Upper lobe of right lung (tissue), 1 donor: ENCODE data around the gene CHST8. TPM values are rescaled to one million over a fixed set of nuclear protein-coding genes. Genes with fewer than 3 reads are reported as not detected.

ENCODE experiments used
- ATAC-seq: fragments of 200-7000 bp; cut with Tn5 transposase; one replicate; pipeline ENCODE4 v1.9.1; 2020; ENCODE audit warnings: mild to moderate bottlenecking, moderate library complexity
- DNase-seq: peaks from one replicate; pipeline ENCODE4 v3.0.0-alpha.2; 2020
- H3K27ac ChIP-seq: fragments of 200-600 bp; one replicate; pipeline ENCODE4 v1.8.0; 2022
- H3K27me3 ChIP-seq: fragments of 200-600 bp; one replicate; pipeline ENCODE4 v1.8.0; 2022; ENCODE audit warnings: mild to moderate bottlenecking
- H3K36me3 ChIP-seq: fragments of 200-600 bp; one replicate; pipeline ENCODE4 v1.8.0; 2022
- H3K4me1 ChIP-seq: fragments of 200-600 bp; one replicate; pipeline ENCODE4 v1.8.0; 2022
- H3K4me3 ChIP-seq: fragments of 200-600 bp; one replicate; pipeline ENCODE4 v1.8.0; 2022; ENCODE audit warnings: mild to moderate bottlenecking
- H3K9me3 ChIP-seq: fragments of 200-600 bp; one replicate; pipeline ENCODE4 v1.8.0; 2022
- CTCF ChIP-seq: fragments of 200-600 bp; IDR thresholded peaks from one replicate; pipeline ENCODE4 v1.8.0; 2022; ENCODE audit warnings: antibody characterized with exemption
- intact Hi-C: fragments of 100-400 bp; cut with DNase I; formaldehyde crosslinking; loops from one replicate; pipeline ENCODE4 v1.11.0; 2022
- total RNA-seq: library from RNA; stranded (reverse); fragmentation: NEBNext Ultra II Directional; extraction: Animal tissue kit (Norgen Biotek cat#: 25700); gene quantifications from one replicate; pipeline ENCODE4 v1.2.1, GENCODE V29; 2021
- donor health status: DM: no; HTN: yes; CAD: no; lungs with severe emphysema.

The CHST8 gene
- total RNA-seq, 1 donor from 2014 or later: 0.64 TPM

- TF ChIP-seq CTCF: no peak
- intact Hi-C loops: no loop called here
- Histone ChIP-seq H3K36me3 (no peaks in the 10 kb centered on the region), H3K27ac (no peak overlapping the region), H3K4me3 (no peak overlapping the region), H3K27me3 (no peaks in the 10 kb centered on the region), H3K9me3 (no peaks in the 10 kb centered on the region), H3K4me1 (no peaks in the 10 kb centered on the region)
- no peak for ATAC-seq
- no peak for DNase-seq
These were observed 142.0 kb downstream of the CHST8 start for GRCh38 chr19:33763633-33764371.

GRCh38 chr19:33766623-33767022 lies 144.9 kb downstream of the CHST8 start:
- no peak for TF ChIP-seq CTCF
- DNase-seq (no peak), ATAC-seq (no peak)
- Histone ChIP-seq H3K36me3 (no peaks in the 10 kb centered on the region), H3K27ac (no peak overlapping the region), H3K27me3 (peaks cover 15% of the 10 kb centered on the region), H3K4me3 (no peak overlapping the region), H3K4me1 (no peaks in the 10 kb centered on the region), H3K9me3 (no peaks in the 10 kb centered on the region)
- intact Hi-C loops: no loop called here

GRCh38 chr19:33767898-33768413 lies 146.2 kb downstream of the CHST8 start:
- Histone ChIP-seq H3K4me1 (no peaks in the 10 kb centered on the region), H3K27ac (no peak overlapping the region), H3K36me3 (no peaks in the 10 kb centered on the region), H3K27me3 (peaks cover 15% of the 10 kb centered on the region), H3K9me3 (no peaks in the 10 kb centered on the region), H3K4me3 (no peak overlapping the region)
- no peak for TF ChIP-seq CTCF
- no peak for ATAC-seq
- intact Hi-C loops: no loop called here
- no peak for DNase-seq

GRCh38 chr19:33769208-33769607 lies 147.5 kb downstream of the CHST8 start:
- Histone ChIP-seq H3K36me3 (no peaks in the 10 kb centered on the region), H3K27me3 (peaks cover 15% of the 10 kb centered on the region), H3K27ac (no peak overlapping the region), H3K9me3 (no peaks in the 10 kb centered on the region), H3K4me3 (no peak overlapping the region), H3K4me1 (no peaks in the 10 kb centered on the region)
- no peak for TF ChIP-seq CTCF
- no peak for ATAC-seq
- no peak for DNase-seq
- intact Hi-C loops: no loop called here

GRCh38 chr19:33770107-33770506 lies 148.4 kb downstream of the CHST8 start:
- no peak for DNase-seq
- no peak for ATAC-seq
- Histone ChIP-seq H3K4me1 (no peaks in the 10 kb centered on the region), H3K27ac (no peak overlapping the region), H3K9me3 (no peaks in the 10 kb centered on the region), H3K36me3 (no peaks in the 10 kb centered on the region), H3K4me3 (no peak overlapping the region), H3K27me3 (peaks cover 15% of the 10 kb centered on the region)
- no peak for TF ChIP-seq CTCF
- intact Hi-C loops: loop anchor here (5.0 kb wide), 1 partner anchor 338 kb away; no protein-coding TSS in a partner anchor
